HL-60 (cell line): ENCODE data around the gene HAUS2.

ENCODE experiments used
- DNase-seq, 2 experiments: peaks; one replicate each; pipeline ENCODE4 v3.0.0-alpha.2; 2010 to 2020; ENCODE audit warnings: low read depth in 1 of 2, low spot score in 1 of 2
- H3K27ac ChIP-seq: fragments of 250-450 bp; sonication (Bioruptor Pico); replicated peaks from 2 replicates; pipeline ENCODE4 v1.5.1; 2020; ENCODE audit warnings: mild to moderate bottlenecking, moderate library complexity
- H3K27me3 ChIP-seq: fragments of 250-450 bp; sonication (Bioruptor Pico); 2 replicates; pipeline ENCODE4 v1.5.1; 2021; ENCODE audit warnings: mild to moderate bottlenecking, moderate library complexity; ENCODE audit not compliant: insufficient read depth, poor library complexity, severe bottlenecking
- H3K4me3 ChIP-seq: replicated peaks from 2 replicates; pipeline ENCODE4 v1.5.1; 2011; ENCODE audit warnings: mild to moderate bottlenecking, control low read depth, low read length; ENCODE audit not compliant: insufficient read depth
- CTCF ChIP-seq: IDR thresholded peaks from one replicate; pipeline ENCODE4 v1.5.1; 2011; ENCODE audit warnings: low read length, control low read depth, inconsistent platforms; ENCODE audit not compliant: insufficient read depth
- GABPA ChIP-seq: IDR thresholded peaks from 2 replicates; pipeline ENCODE4 v1.6.1; 2012; ENCODE audit warnings: low read depth
- POLR2AphosphoS5 ChIP-seq: IDR thresholded peaks from 2 replicates; pipeline ENCODE4 v1.6.1; 2012; ENCODE audit warnings: low read depth
- REST ChIP-seq: IDR thresholded peaks from 2 replicates; pipeline ENCODE4 v1.6.1; 2012; ENCODE audit warnings: low read depth; ENCODE audit not compliant: insufficient replicate concordance
- SPI1 ChIP-seq: IDR thresholded peaks from 2 replicates; pipeline ENCODE4 v1.6.1; 2012; ENCODE audit warnings: low read depth, mild to moderate bottlenecking, borderline replicate concordance

HAUS2 gene

GRCh38 chr15:42510258-42511006, 38.2 kb upstream of the HAUS2 start:
- Histone ChIP-seq H3K27me3 (no peaks in the 10 kb centered on the region), H3K4me3 (no peak overlapping the region; the same call in 1 of the 2 replicates), H3K27ac (peak overlapping the region; percentile 79)
- DNase-seq, result no peak
- TF ChIP-seq SPI1, result no peak
- TF ChIP-seq GABPA, result no peak
- TF ChIP-seq POLR2AphosphoS5, result no peak
- TF ChIP-seq REST, result no peak
- no peak for TF ChIP-seq CTCF

- H3K27me3 ChIP-seq, result no peaks in the 10 kb centered on the region
- peak overlapping the region; percentile 79 for H3K27ac ChIP-seq
- H3K4me3 ChIP-seq, result peak overlapping the region; percentile 1; the same call in 1 of the 2 replicates
- TF ChIP-seq GABPA (no peak), POLR2AphosphoS5 (no peak), REST (no peak), SPI1 (peak; percentile 77), CTCF (no peak)
- peak in 1 of 2 experiments; percentile 55 for DNase-seq
Observed at GRCh38 chr15:42511007-42511391, 37.6 kb upstream of the HAUS2 start.

- DNase-seq, result no peak
- H3K27me3 ChIP-seq, result no peaks in the 10 kb centered on the region
- TF ChIP-seq SPI1 (no peak), REST (no peak), POLR2AphosphoS5 (no peak), GABPA (no peak), CTCF (no peak)
- H3K27ac ChIP-seq, result no peak overlapping the region
- no peak overlapping the region for H3K4me3 ChIP-seq
Observed at GRCh38 chr15:42523331-42523730, 25.3 kb upstream of the HAUS2 start.
